Transverse colon (tissue), 4 donors: ENCODE measurements around the gene ZG16. TPM values are rescaled to one million over a fixed set of nuclear protein-coding genes. Genes with fewer than 3 reads are reported as not detected.
"Not testable (repeated sequence)": the region's sequence is repeated elsewhere in the genome, so short reads cannot be mapped to it uniquely, and the experiment has no call there.

Source experiments
- DNase-seq: peaks from one replicate; pipeline ENCODE4 v3.0.0-alpha.2; 2019
- H3K27ac ChIP-seq, 4 donors: fragments of 200-600 bp; sonication (generic); 2 replicates each; pipeline ENCODE4 v1.5.1; 2016 to 2018; ENCODE audit warnings: inconsistent platforms in 4 of 4
- H3K27me3 ChIP-seq: fragments of 200-600 bp; sonication (generic); 2 replicates; pipeline ENCODE4 v1.5.1; 2017; ENCODE audit warnings: inconsistent platforms
- H3K36me3 ChIP-seq, 4 donors: fragments of 200-600 bp; sonication (generic); 2 replicates each; pipeline ENCODE4 v1.5.1; 2017 to 2019; ENCODE audit warnings: inconsistent platforms in 4 of 4
- H3K4me1 ChIP-seq, 4 donors: fragments of 200-600 bp; sonication (generic); 2 replicates each; pipeline ENCODE4 v1.5.1; 2017 to 2020; ENCODE audit warnings: inconsistent platforms in 4 of 4
- H3K4me3 ChIP-seq, 4 donors: fragments of 200-600 bp; sonication (generic); 1 replicate in 1 of 4; 2 replicates in 3 of 4; pipeline versions ENCODE4 v1.5.1 to v1.6.1; 2017 to 2019; ENCODE audit warnings: inconsistent platforms in 4 of 4
- H3K9me3 ChIP-seq, 2 donors: fragments of 200-600 bp; sonication (generic); 2 replicates each; pipeline ENCODE4 v1.5.1; 2017 to 2019; ENCODE audit warnings: inconsistent platforms in 2 of 2
- EP300 ChIP-seq: sonication (generic); formaldehyde crosslinking; IDR thresholded peaks from one replicate; pipeline ENCODE4 v1.6.1; 2017; ENCODE audit warnings: antibody characterized with exemption, low read depth
- POLR2A ChIP-seq: fragments of 450-650 bp; IDR thresholded peaks from one replicate; pipeline ENCODE4 v1.6.1; 2016; ENCODE audit warnings: antibody characterized with exemption, mild to moderate bottlenecking, moderate library complexity
- POLR2AphosphoS5 ChIP-seq, 3 donors: sonication (generic); formaldehyde crosslinking; IDR thresholded peaks; one replicate each; pipeline ENCODE4 v1.6.1; 2016; ENCODE audit warnings: antibody characterized with exemption in 3 of 3
- WGBS, 2 donors: methylation state at CpG; one replicate each; pipeline ENCODE4 v1.1.5; 2018; ENCODE audit warnings: low coverage in 1 of 2; 5-methylcytosine and 5-hydroxymethylcytosine counted together
- in situ Hi-C, 4 donors: fragments of 200-750 bp; cut with MboI; loops; one replicate each; pipeline versions ENCODE4 v1.15.0 to v1.15.1; 2017; ENCODE audit warnings: low sequenced_read_pairs in 3 of 4, low pct_ligation_motif_present in 1 of 4, low pct_unique_long_range_greater_than_20kb in 1 of 4
- intact Hi-C: fragments of 100-400 bp; cut with DNase I; formaldehyde crosslinking; loops from one replicate; pipeline ENCODE4 v1.15.1; 2023; ENCODE audit warnings: low total_unique reads
- total RNA-seq, 4 donors: library from RNA; depleted of rRNA; stranded (reverse); fragments of >200 nt; gene quantifications; one replicate each; pipeline ENCODE4 v1.1.0, GENCODE V29; 2016
- TF ChIP-seq, protein P1 (sequence below), 5 experiments: fragments of 200-600 bp in 3 of 5; fragments of 450-650 bp in 2 of 5; sonication (generic) in 3 of 5; IDR thresholded peaks; 1 replicate in 2 of 5; 2 replicates in 3 of 5; pipeline ENCODE4 v1.5.1; 2016 to 2017; ENCODE audit warnings: antibody characterized with exemption in 5 of 5, inconsistent platforms in 3 of 5, mild to moderate bottlenecking in 2 of 5, moderate library complexity in 1 of 5

The ZG16 gene
- total RNA-seq, 4 donors from 2014 or later: 73.4 to 1,268 (median 104) TPM

GRCh38 chr16:29790949-29791844, 13.1 kb downstream of the ZG16 start:
- WGBS, 2 donors: 0 to 1% methylated on average over 11 to 31 of the region's 31 CpGs
- H3K36me3 ChIP-seq: no peaks in the 10 kb centered on the region
- intact Hi-C loops: loop anchor here (1.0 kb wide), 1 partner anchor 25 kb away; the partner anchor contains the start of gene PAGR1

DNA sequence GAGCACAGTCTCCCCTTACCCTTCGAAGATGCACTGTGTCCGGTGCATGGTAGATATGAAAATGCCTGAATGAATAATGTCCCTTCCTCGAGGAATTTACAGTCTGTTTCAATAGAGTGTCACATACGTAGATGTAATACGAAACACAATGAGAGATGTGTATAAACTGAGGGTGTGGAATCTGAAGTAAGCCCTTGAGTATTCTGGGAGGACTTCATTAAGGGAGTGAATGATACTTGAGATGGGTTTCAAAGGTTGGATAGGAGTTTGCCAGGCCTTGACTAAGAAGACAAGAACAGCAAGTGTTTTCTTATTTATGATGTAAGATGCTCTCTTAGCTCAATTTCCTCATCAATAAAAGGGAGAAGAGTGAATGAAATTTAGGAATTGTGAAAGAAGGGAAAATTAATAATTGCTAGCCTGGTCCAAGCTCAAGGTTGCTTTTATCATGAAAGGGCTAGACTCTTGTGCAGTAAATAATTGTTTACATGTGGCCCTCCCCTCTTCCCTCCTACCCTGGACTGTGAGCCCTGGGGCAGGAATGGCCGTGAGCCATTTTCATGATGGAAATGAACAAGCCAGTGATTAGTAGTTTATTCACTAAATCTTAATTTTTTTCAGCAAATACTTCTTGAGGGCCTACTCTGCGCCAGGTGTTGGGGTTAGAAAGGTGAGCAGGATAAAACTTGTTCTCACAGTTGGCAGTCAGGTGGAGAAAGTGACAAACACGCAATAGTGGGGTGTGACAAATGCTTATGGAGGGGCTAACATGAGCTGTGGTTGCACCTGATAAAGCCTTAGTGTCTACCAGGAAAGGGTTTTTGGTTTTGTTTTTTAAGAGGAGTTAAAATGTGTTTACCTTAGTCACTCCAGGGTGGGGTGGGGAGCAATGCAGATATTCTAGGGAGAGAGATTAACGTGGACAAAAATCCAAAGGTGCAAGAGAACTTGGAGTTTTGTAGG, 14.1 kb downstream of the ZG16 start:
- in situ Hi-C loops: no loop called here
- no peak for DNase-seq
- TF ChIP-seq, protein P1, sequence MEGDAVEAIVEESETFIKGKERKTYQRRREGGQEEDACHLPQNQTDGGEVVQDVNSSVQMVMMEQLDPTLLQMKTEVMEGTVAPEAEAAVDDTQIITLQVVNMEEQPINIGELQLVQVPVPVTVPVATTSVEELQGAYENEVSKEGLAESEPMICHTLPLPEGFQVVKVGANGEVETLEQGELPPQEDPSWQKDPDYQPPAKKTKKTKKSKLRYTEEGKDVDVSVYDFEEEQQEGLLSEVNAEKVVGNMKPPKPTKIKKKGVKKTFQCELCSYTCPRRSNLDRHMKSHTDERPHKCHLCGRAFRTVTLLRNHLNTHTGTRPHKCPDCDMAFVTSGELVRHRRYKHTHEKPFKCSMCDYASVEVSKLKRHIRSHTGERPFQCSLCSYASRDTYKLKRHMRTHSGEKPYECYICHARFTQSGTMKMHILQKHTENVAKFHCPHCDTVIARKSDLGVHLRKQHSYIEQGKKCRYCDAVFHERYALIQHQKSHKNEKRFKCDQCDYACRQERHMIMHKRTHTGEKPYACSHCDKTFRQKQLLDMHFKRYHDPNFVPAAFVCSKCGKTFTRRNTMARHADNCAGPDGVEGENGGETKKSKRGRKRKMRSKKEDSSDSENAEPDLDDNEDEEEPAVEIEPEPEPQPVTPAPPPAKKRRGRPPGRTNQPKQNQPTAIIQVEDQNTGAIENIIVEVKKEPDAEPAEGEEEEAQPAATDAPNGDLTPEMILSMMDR (IDR thresholded peaks at IDR 0.05): no peak
- TF ChIP-seq EP300 (no peak), POLR2A (no peak), POLR2AphosphoS5 (IDR thresholded peaks at IDR 0.05) (no peak)
- intact Hi-C loops: no loop called here
- WGBS, 2 donors: 60 to 69% methylated on average over 4 to 9 of the region's 9 CpGs
- Histone ChIP-seq H3K36me3 (peaks cover 0 to under 1% (median 0%) of the 10 kb centered on the region in 4 donors), H3K27me3 (no peaks in the 10 kb centered on the region), H3K4me3 (peak overlapping the region in 2 of 4 donors; percentile 67 to 92), H3K9me3 (no peaks in the 10 kb centered on the region), H3K4me1 (peaks cover 11 to 27% (median 19%) of the 10 kb centered on the region in 4 donors), H3K27ac (peak overlapping the region in 2 of 4 donors; percentile 91 to 92)

More at GRCh38 chr16:29790949-29791844, 13.1 kb downstream of the ZG16 start:
- peaks cover 11 to 27% (median 19%) of the 10 kb centered on the region in 4 donors for H3K4me1 ChIP-seq
- in situ Hi-C loops: no loop called here
- H3K9me3 ChIP-seq: no peaks in the 10 kb centered on the region
- peak overlapping the region; percentile 79 to 95 (median 92) for H3K27ac ChIP-seq
- TF ChIP-seq POLR2A: no peak
- TF ChIP-seq, protein P1 (IDR thresholded peaks at IDR 0.05): no peak
- TF ChIP-seq POLR2AphosphoS5 (IDR thresholded peaks at IDR 0.05): no peak
- TF ChIP-seq EP300: no peak
- H3K27me3 ChIP-seq: no peaks in the 10 kb centered on the region
- peak; percentile 27 for DNase-seq
- H3K4me3 ChIP-seq: peak overlapping the region; percentile 67 to 92 (median 80)

DNA sequence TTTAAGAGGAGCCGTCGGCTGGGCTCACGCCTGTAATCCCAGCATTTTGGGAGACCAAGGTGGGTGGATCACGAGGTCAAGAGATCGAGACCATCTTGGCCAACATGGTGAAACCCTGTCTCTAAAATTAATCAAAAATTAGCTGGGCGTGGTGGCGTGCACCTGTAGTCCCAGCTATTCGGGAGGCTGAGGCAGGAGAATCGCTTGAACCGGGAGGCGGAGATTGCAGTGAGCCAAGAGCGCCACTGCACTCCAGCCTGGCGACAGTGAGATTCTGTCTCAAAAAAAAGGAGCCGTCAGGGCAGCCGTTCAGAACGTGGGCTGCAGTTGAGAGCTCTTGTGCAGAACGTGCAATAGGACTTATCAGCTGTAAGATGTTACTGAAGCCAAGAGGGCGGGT, 15.1 kb downstream of the ZG16 start:
- intact Hi-C loops, H3K36me3 ChIP-seq, H3K27me3 ChIP-seq, H3K4me3 ChIP-seq, H3K9me3 ChIP-seq, H3K27ac ChIP-seq, in situ Hi-C loops, DNase-seq: not testable (repeated sequence)
- H3K4me1 ChIP-seq: peaks cover 11 to 27% (median 19%) of the 10 kb centered on the region in 4 donors
- WGBS, 2 donors: 94 to 96% methylated on average over 13 to 18 of the region's 18 CpGs

GRCh38 chr16:29794231-29794710, 16.2 kb downstream of the ZG16 start:
- WGBS, 2 donors: 97 to 100% methylated on average over 3 of the region's 3 CpGs
- H3K27ac ChIP-seq: no peak overlapping the region

More at GRCh38 chr16:29794231-29794710, 16.2 kb downstream of the ZG16 start:
- no peak for DNase-seq
- H3K27me3 ChIP-seq: no peaks in the 10 kb centered on the region
- intact Hi-C loops (no loop called here), in situ Hi-C loops (no loop called here)
- peaks cover 0 to 15% (median 5%) of the 10 kb centered on the region in 4 donors for H3K36me3 ChIP-seq
- TF ChIP-seq, protein P1 (IDR thresholded peaks at IDR 0.05): no peak
- no peak for TF ChIP-seq POLR2A
- TF ChIP-seq EP300: no peak
- TF ChIP-seq POLR2AphosphoS5 (IDR thresholded peaks at IDR 0.05): no peak
- peaks cover 11 to 27% (median 19%) of the 10 kb centered on the region in 4 donors for H3K4me1 ChIP-seq
- no peaks in the 10 kb centered on the region for H3K9me3 ChIP-seq
- no peak overlapping the region for H3K4me3 ChIP-seq
